NCI-H2196 (cell line): ENCODE data around the gene TUBB.
"Not testable (repeated sequence)": the region's sequence is repeated elsewhere in the genome, so short reads cannot be mapped to it uniquely, and the experiment has no call there.

Experiments
- DNase-seq: peaks from one replicate; lab custom pipeline; 2025; ENCODE audit not compliant: unreplicated experiment; lab: John Stamatoyannopoulos, UW

Gene TUBB

GRCh38 chr6:30717845-30718720, 2.1 kb upstream of the TUBB start:
- not testable (repeated sequence) for DNase-seq

- no peak for DNase-seq
Measured at GRCh38 chr6:30719356-30719755, 796 bp upstream of the TUBB start.

GRCh38 chr6:30720738-30721197, 616 bp downstream of the TUBB start:
- peak; percentile 67 for DNase-seq

- DNase-seq = peak; percentile 94
Measured at GRCh38 chr6:30721198-30722024, 1.3 kb downstream of the TUBB start.

- not testable (repeated sequence) for DNase-seq
Measured at GRCh38 chr6:30722025-30722279, 1.8 kb downstream of the TUBB start.

- peak; percentile 75 for DNase-seq
Measured at GRCh38 chr6:30722280-30723112, 2.3 kb downstream of the TUBB start.

GRCh38 chr6:30723159-30723842, 3.1 kb downstream of the TUBB start:
- DNase-seq = not testable (repeated sequence)

- DNase-seq = not testable (repeated sequence)
Measured at GRCh38 chr6:30723843-30724741, 3.9 kb downstream of the TUBB start.

GRCh38 chr6:30724906-30725667, 4.9 kb downstream of the TUBB start:
- DNase-seq = no peak

- DNase-seq = no peak
Measured at GRCh38 chr6:30725713-30726505, 5.8 kb downstream of the TUBB start.

- DNase-seq = no peak
Measured at GRCh38 chr6:30726506-30727413, 6.6 kb downstream of the TUBB start.

- no peak for DNase-seq
Measured at GRCh38 chr6:30727920-30728553, 7.9 kb downstream of the TUBB start.

- DNase-seq = peak; percentile 90
Measured at GRCh38 chr6:30730601-30731435, 10.7 kb downstream of the TUBB start.

GRCh38 chr6:30732237-30732943, 12.2 kb downstream of the TUBB start:
- no peak for DNase-seq

GRCh38 chr6:30735668-30736314, 15.6 kb downstream of the TUBB start:
- no peak for DNase-seq
